ENCODE results near the gene DCST2. TPM values are rescaled to one million over a fixed set of nuclear protein-coding genes. Genes with fewer than 3 reads are reported as not detected.
A peak's percentile ranks its signal among the peaks of the same experiment; 100 is the strongest.

Gene DCST2
- total RNA-seq, 5 donors from 2014 or later (not counting 1 experiment from before 2014, with no cell fraction given), result 1.1 to 2.6 (median 1.6) TPM

DNA sequence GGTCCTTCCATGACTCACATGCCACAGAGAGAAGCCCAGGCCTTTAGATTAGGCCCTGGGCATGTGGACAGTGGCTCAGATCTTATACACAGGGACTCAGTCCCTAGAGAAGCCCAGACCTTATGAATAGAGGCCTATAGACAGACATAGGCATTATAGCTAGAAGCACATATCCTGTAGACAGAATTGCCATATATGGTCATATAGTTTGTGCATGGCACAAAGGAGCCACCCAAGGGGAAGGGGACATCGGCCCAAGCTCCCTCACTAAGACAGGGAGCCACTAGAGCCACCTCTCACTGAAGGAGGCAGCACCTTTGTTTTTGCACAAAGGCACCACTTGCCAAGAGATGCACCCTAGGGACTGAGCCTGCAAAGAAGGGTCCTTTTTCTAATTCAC lies 42.8 kb upstream of the DCST2 start:
- Histone ChIP-seq H3K27ac (ENCODE audit: low read length) (no peak overlapping the region), H3K36me3 (ENCODE audit: control insufficient read depth in 2 of 2, extremely low read depth in 1 of 2, insufficient read depth in 1 of 2, low read length in 1 of 2) (no peaks in the 10 kb centered on the region), H3K4me1 (ENCODE audit: control insufficient read depth in 1 of 2, extremely low read depth in 1 of 2, insufficient read depth in 2 of 2, low read length in 2 of 2) (peaks cover 54 to 61% of the 10 kb centered on the region in 2 experiments), H3K9me3 (no peaks in the 10 kb centered on the region), H3K27me3 (replicated peaks in 1 of 2; ENCODE audit: control insufficient read depth in 2 of 2, extremely low read depth in 1 of 2, insufficient read depth in 2 of 2, low read length in 1 of 2) (peaks cover 0 to 38% of the 10 kb centered on the region in 2 experiments), H3K4me3 (ENCODE audit: control insufficient read depth in 1 of 2, extremely low read depth in 1 of 2, low read length in 1 of 2) (no peak overlapping the region)
- ATAC-seq (replicated peaks in 1 of 4), result no peak
- Mint-ChIP-seq H3K27ac (no peak overlapping the region), H3K27me3 (peaks cover 7 to 9% of the 10 kb centered on the region in 2 donors), H3K4me1 (peaks cover 30 to 48% (median 37%) of the 10 kb centered on the region in 3 donors), H3K4me3 (no peak overlapping the region), H3K36me3 (no peaks in the 10 kb centered on the region), H3K9me3 (no peaks in the 10 kb centered on the region)
- CTCF ChIA-PET, result no interaction called here
- POLR2A ChIA-PET, result no interaction called here
- 38% methylated on average over 1 of the region's 1 CpG for WGBS (ENCODE audit: insufficient coverage)
- DNase-seq, result no peak

DNA sequence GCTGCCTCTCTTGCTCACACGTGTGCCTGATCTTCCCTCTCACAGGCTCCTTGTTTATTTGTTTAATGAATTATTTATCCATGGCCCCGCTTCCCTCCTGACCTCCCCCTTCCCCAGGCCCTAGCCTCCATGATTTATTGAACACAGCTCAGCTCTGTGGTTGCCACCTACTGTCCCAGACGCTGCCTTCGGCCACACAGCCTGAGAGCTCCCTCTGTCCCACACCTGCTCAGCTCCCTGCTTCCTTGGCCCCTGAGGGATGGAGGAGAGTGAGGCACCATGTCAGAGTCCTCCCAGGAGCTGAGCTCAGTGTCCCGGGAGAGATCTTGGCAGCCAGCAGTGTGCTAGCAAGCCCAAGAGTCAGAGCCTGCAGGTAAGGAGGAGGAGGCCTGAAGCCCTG lies 42.0 kb upstream of the DCST2 start:
- POLR2A ChIA-PET, result no interaction called here
- no peaks in the 10 kb centered on the region for H3K9me3 ChIP-seq
- CTCF ChIA-PET, result interaction anchor here in 1 of 2 donors (0.6 to 1.6 kb wide), 2 partner anchors 9 to 264 kb away, joined by 3 to 6 read pairs; no protein-coding TSS in a partner anchor
- no peaks in the 10 kb centered on the region for H3K9me3 Mint-ChIP-seq
- no peaks in the 10 kb centered on the region for H3K36me3 Mint-ChIP-seq
- no peak overlapping the region for H3K27ac ChIP-seq (ENCODE audit: low read length)
- H3K4me1 Mint-ChIP-seq, result peaks cover 29 to 45% (median 36%) of the 10 kb centered on the region in 3 donors
- ATAC-seq (replicated peaks in 1 of 4) (no peak), DNase-seq (no peak)
- no peak overlapping the region for H3K4me3 ChIP-seq (ENCODE audit: control insufficient read depth in 1 of 2, extremely low read depth in 1 of 2, low read length in 1 of 2)
- peaks cover 5 to 6% of the 10 kb centered on the region in 2 donors for H3K27me3 Mint-ChIP-seq
- H3K27ac Mint-ChIP-seq, result no peak overlapping the region
- no CpG with 5 or more reads among the region's 5 CpGs for WGBS (ENCODE audit: insufficient coverage)
- H3K27me3 ChIP-seq (replicated peaks in 1 of 2; ENCODE audit: control insufficient read depth in 2 of 2, extremely low read depth in 1 of 2, insufficient read depth in 2 of 2, low read length in 1 of 2), result peaks cover 0 to 31% of the 10 kb centered on the region in 2 experiments
- no peaks in the 10 kb centered on the region for H3K36me3 ChIP-seq (ENCODE audit: control insufficient read depth in 2 of 2, extremely low read depth in 1 of 2, insufficient read depth in 1 of 2, low read length in 1 of 2)
- no peak overlapping the region for H3K4me3 Mint-ChIP-seq
- H3K4me1 ChIP-seq (ENCODE audit: control insufficient read depth in 1 of 2, extremely low read depth in 1 of 2, insufficient read depth in 2 of 2, low read length in 2 of 2), result peaks cover 54 to 55% of the 10 kb centered on the region in 2 experiments

DNA sequence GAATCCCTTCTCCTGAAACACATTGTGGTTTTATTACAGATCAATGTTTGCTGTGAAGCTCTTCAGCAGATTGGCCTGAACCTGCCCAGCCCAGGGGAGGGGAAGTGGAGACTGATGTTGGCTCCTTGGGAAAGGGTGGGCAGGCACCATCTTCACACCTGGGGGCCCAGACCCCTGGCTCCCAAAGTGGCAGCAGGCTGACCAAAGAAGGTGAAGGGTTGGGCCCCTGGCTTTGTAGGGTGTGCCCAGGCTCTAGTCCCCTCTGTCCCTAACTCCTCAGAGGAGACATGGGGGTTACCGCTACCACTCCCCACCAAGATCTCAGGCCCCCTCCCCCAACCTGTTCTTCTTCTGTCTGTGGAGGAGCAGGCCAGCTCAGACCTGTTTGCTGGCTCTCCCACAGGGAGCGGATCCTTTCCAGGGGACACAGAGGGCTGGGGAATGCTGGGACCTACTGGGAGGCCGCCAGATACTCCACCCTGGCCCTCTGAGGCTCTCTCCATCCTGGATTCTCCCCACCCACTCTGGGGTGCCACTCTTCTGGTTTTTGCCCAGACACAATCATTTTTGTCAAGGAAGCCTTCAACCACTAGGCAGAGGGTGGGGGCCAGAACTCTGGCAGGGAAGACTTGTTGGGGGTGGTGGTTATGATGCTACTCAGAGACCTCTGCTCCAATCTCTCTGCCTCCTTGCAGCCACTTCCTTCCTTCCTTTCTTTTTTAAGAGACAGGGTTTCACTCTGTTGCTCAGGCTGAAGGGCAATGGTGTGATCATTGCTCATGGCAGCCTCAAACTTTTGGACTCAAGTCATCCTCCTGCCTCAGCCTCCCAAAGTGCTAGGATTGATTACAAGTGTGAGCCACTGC lies 40.0 kb upstream of the DCST2 start:
- Mint-ChIP-seq H3K4me1 (peaks cover 25 to 38% (median 29%) of the 10 kb centered on the region in 3 donors), H3K36me3 (no peaks in the 10 kb centered on the region), H3K27me3 (no peaks in the 10 kb centered on the region), H3K4me3 (no peak overlapping the region), H3K27ac (peak overlapping the region in 1 of 2 donors; percentile 24), H3K9me3 (no peaks in the 10 kb centered on the region)
- WGBS (ENCODE audit: insufficient coverage), result 100% methylated on average over 1 of the region's 3 CpGs
- ChIA-PET POLR2A (no interaction called here), CTCF (interaction anchor here in 1 of 2 donors (0.5 to 1.0 kb wide), 2 partner anchors 12 to 89 kb away, joined by 4 to 7 read pairs; no protein-coding TSS in a partner anchor)
- no peaks in the 10 kb centered on the region for H3K9me3 ChIP-seq
- peaks cover 44 to 48% of the 10 kb centered on the region in 2 experiments for H3K4me1 ChIP-seq (ENCODE audit: control insufficient read depth in 1 of 2, extremely low read depth in 1 of 2, insufficient read depth in 2 of 2, low read length in 2 of 2)
- H3K4me3 ChIP-seq (ENCODE audit: control insufficient read depth in 1 of 2, extremely low read depth in 1 of 2, low read length in 1 of 2), result peak overlapping the region in 1 of 2 donors; percentile 17
- H3K36me3 ChIP-seq (ENCODE audit: control insufficient read depth in 2 of 2, extremely low read depth in 1 of 2, insufficient read depth in 1 of 2, low read length in 1 of 2), result peaks cover 6 to 8% of the 10 kb centered on the region in 2 donors
- H3K27ac ChIP-seq (ENCODE audit: low read length), result no peak overlapping the region
- H3K27me3 ChIP-seq (replicated peaks in 1 of 2; ENCODE audit: control insufficient read depth in 2 of 2, extremely low read depth in 1 of 2, insufficient read depth in 2 of 2, low read length in 1 of 2), result peaks cover 0 to 17% of the 10 kb centered on the region in 2 experiments
- DNase-seq, result no peak
- ATAC-seq (replicated peaks in 1 of 4), result peak in 1 of 4 experiments; percentile 17

- POLR2A ChIA-PET, result no interaction called here
- Histone ChIP-seq H3K36me3 (ENCODE audit: control insufficient read depth in 2 of 2, extremely low read depth in 1 of 2, insufficient read depth in 1 of 2, low read length in 1 of 2) (peaks cover 6 to 15% of the 10 kb centered on the region in 2 donors), H3K4me1 (ENCODE audit: control insufficient read depth in 1 of 2, extremely low read depth in 1 of 2, insufficient read depth in 2 of 2, low read length in 2 of 2) (peaks cover 43 to 44% of the 10 kb centered on the region in 2 experiments), H3K27me3 (replicated peaks in 1 of 2; ENCODE audit: control insufficient read depth in 2 of 2, extremely low read depth in 1 of 2, insufficient read depth in 2 of 2, low read length in 1 of 2) (peaks cover 0 to 9% of the 10 kb centered on the region in 2 experiments), H3K4me3 (ENCODE audit: control insufficient read depth in 1 of 2, extremely low read depth in 1 of 2, low read length in 1 of 2) (no peak overlapping the region), H3K9me3 (no peaks in the 10 kb centered on the region), H3K27ac (ENCODE audit: low read length) (no peak overlapping the region)
- no peaks in the 10 kb centered on the region for H3K36me3 Mint-ChIP-seq
- no peak for DNase-seq
- no peak for ATAC-seq (replicated peaks in 1 of 4)
- 88% methylated on average over 4 of the region's 7 CpGs for WGBS (ENCODE audit: insufficient coverage)
- no peaks in the 10 kb centered on the region for H3K9me3 Mint-ChIP-seq
- no peaks in the 10 kb centered on the region for H3K27me3 Mint-ChIP-seq
- peak overlapping the region in 1 of 2 donors; percentile 24 for H3K27ac Mint-ChIP-seq
- peaks cover 23 to 37% (median 29%) of the 10 kb centered on the region in 3 donors for H3K4me1 Mint-ChIP-seq
- peak overlapping the region in 1 of 3 donors; percentile 67 for H3K4me3 Mint-ChIP-seq
- CTCF ChIA-PET, result interaction anchor here in 1 of 2 donors (1.0 kb wide), 1 partner anchor 13 kb away, joined by 4 read pairs; no protein-coding TSS in a partner anchor
Observed at GRCh38 chr1:155072531-155073289, 39.1 kb upstream of the DCST2 start.

DNA sequence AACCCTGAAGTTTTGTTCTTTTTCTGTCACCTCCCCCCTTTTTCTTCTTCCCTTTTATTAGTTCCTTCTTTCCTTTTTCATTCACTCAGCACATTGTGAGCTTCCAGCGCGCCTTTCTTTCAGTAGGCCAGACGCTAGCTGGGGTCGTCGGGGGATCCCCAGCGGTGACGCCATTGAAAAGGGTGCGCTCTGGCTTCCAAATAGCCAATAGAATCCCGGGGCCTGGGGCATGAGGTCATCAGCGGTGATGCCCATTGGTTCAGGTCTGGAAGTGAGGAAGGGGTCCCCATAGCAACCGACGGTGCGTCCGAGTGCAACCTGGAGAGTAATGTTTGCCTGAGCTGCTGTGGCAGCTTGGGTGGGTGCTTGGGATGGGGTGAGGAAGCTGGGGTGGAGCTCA lies 38.1 kb upstream of the DCST2 start:
- H3K27ac Mint-ChIP-seq, result peak overlapping the region; percentile 33 to 64
- Histone ChIP-seq H3K27ac (ENCODE audit: low read length) (no peak overlapping the region), H3K27me3 (replicated peaks in 1 of 2; ENCODE audit: control insufficient read depth in 2 of 2, extremely low read depth in 1 of 2, insufficient read depth in 2 of 2, low read length in 1 of 2) (peaks cover 0 to 9% of the 10 kb centered on the region in 2 experiments), H3K9me3 (no peaks in the 10 kb centered on the region), H3K36me3 (ENCODE audit: control insufficient read depth in 2 of 2, extremely low read depth in 1 of 2, insufficient read depth in 1 of 2, low read length in 1 of 2) (peaks cover 6 to 15% of the 10 kb centered on the region in 2 donors), H3K4me1 (ENCODE audit: control insufficient read depth in 1 of 2, extremely low read depth in 1 of 2, insufficient read depth in 2 of 2, low read length in 2 of 2) (peaks cover 35 to 43% of the 10 kb centered on the region in 2 experiments), H3K4me3 (ENCODE audit: control insufficient read depth in 1 of 2, extremely low read depth in 1 of 2, low read length in 1 of 2) (no peak overlapping the region)
- peak overlapping the region; percentile 46 to 67 (median 47) for H3K4me3 Mint-ChIP-seq
- H3K36me3 Mint-ChIP-seq, result peaks cover 7% of the 10 kb centered on the region
- no peaks in the 10 kb centered on the region for H3K9me3 Mint-ChIP-seq
- ATAC-seq (replicated peaks in 1 of 4) (no peak), DNase-seq (no peak)
- ChIA-PET POLR2A (interaction anchor here in 1 of 2 donors (0.6 kb wide), 2 partner anchors 11 to 212 kb away, joined by 3 to 4 read pairs; no protein-coding TSS in a partner anchor), CTCF (no interaction called here)
- H3K4me1 Mint-ChIP-seq, result peaks cover 23 to 32% (median 30%) of the 10 kb centered on the region in 3 donors
- 79% methylated on average over 7 of the region's 14 CpGs for WGBS (ENCODE audit: insufficient coverage)
- no peaks in the 10 kb centered on the region for H3K27me3 Mint-ChIP-seq

Data from T-cell (primary cell).